MM.1S (cell line): ENCODE data around the gene ASCC2.

ENCODE experiments used
- DNase-seq: peaks from one replicate; pipeline ENCODE4 v3.0.0-alpha.2; 2015
- H2AFZ ChIP-seq: fragments of 300-600 bp; sonication (generic); 2 replicates; pipeline ENCODE4 v1.6.0; 2016; ENCODE audit warnings: antibody characterized with exemption, low read length
- H3F3A ChIP-seq: fragments of 300-600 bp; sonication (generic); 2 replicates; pipeline ENCODE4 v1.6.1; 2016; ENCODE audit warnings: mild to moderate bottlenecking, antibody characterized with exemption, low read length, moderate library complexity, mixed read lengths; ENCODE audit not compliant: insufficient read depth
- H3K27ac ChIP-seq: fragments of 300-600 bp; sonication (generic); 2 replicates; pipeline ENCODE4 v1.5.1; 2016; ENCODE audit warnings: mild to moderate bottlenecking, low read length
- H3K27me3 ChIP-seq: fragments of 300-600 bp; sonication (generic); replicated peaks from 2 replicates; pipeline ENCODE4 v1.6.0; 2016; ENCODE audit warnings: low read length; ENCODE audit not compliant: insufficient read depth
- H3K36me3 ChIP-seq: fragments of 300-600 bp; sonication (generic); replicated peaks from 2 replicates; pipeline ENCODE4 v1.6.1; 2016; ENCODE audit warnings: mild to moderate bottlenecking, low read length, mixed read lengths; ENCODE audit not compliant: insufficient read depth
- H3K4me1 ChIP-seq: fragments of 300-600 bp; sonication (generic); 2 replicates; pipeline ENCODE4 v1.6.1; 2016; ENCODE audit warnings: low read length, mixed read lengths
- H3K4me2 ChIP-seq: fragments of 300-600 bp; sonication (generic); 2 replicates; pipeline ENCODE4 v1.6.0; 2016; ENCODE audit warnings: low read depth, low read length
- H3K4me3 ChIP-seq: fragments of 300-600 bp; sonication (generic); 2 replicates; pipeline ENCODE4 v1.5.1; 2016; ENCODE audit warnings: low read length, mixed read lengths
- H3K79me2 ChIP-seq: fragments of 300-600 bp; sonication (generic); 2 replicates; pipeline ENCODE4 v1.6.1; 2016; ENCODE audit warnings: mixed run types, low read length, mixed read lengths
- H3K9ac ChIP-seq: fragments of 300-600 bp; sonication (generic); 2 replicates; pipeline ENCODE4 v1.6.1; 2016; ENCODE audit warnings: low read length, mixed read lengths
- H3K9me2 ChIP-seq: fragments of 300-600 bp; sonication (generic); replicated peaks from 2 replicates; pipeline ENCODE4 v1.6.1; 2016; ENCODE audit warnings: mild to moderate bottlenecking, low read length, mixed read lengths; ENCODE audit not compliant: insufficient read depth
- H3K9me3 ChIP-seq: fragments of 300-600 bp; sonication (generic); replicated peaks from 2 replicates; pipeline ENCODE4 v1.6.1; 2016; ENCODE audit warnings: mild to moderate bottlenecking, low read length, mixed read lengths; ENCODE audit not compliant: insufficient read depth
- H4K20me1 ChIP-seq: fragments of 300-600 bp; sonication (generic); 2 replicates; pipeline ENCODE4 v1.6.1; 2016; ENCODE audit warnings: mild to moderate bottlenecking, low read length, moderate library complexity, mixed read lengths; ENCODE audit not compliant: insufficient read depth
- CTCF ChIP-seq: fragments of 300-600 bp; sonication (generic); IDR thresholded peaks from 2 replicates; pipeline ENCODE4 v1.5.1; 2016; ENCODE audit warnings: antibody characterized with exemption, low read length, mixed read lengths
- EZH2 ChIP-seq: fragments of 300-600 bp; sonication (generic); optimal IDR thresholded peaks from 2 replicates; pipeline ENCODE3; 2017; ENCODE audit warnings: low read depth, mild to moderate bottlenecking, antibody characterized with exemption, low read length, mixed read lengths
- EZH2phosphoT487 ChIP-seq: fragments of 300-600 bp; sonication (generic); IDR thresholded peaks from 2 replicates; pipeline ENCODE4 v1.6.1; 2018; ENCODE audit warnings: antibody characterized with exemption, low read length

ASCC2 gene

DNA sequence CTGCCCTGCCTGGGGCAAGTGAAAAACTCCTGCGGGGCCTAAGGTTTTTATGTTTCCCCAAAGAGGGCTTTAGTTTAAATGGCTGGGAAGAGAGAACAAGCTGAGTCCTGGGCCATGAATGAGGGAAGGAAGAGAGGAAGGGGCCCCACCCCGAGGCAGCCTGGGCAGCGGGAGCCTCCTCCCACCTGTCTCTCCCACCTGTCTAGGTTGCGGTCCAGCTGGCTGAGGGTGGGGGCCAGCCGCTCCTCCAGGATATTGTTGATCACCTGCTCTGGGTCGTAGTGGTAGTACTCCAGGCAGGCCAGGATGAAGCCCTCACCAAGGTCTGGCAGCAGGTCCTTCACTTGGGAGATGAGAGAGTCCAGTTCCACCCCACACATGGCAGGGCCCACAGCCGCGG is 36.3 kb downstream of the ASCC2 start:
- Histone ChIP-seq H4K20me1 (no peaks in the 10 kb centered on the region), H2AFZ (no peak overlapping the region), H3K9me3 (no peaks in the 10 kb centered on the region), H3K4me3 (no peak overlapping the region), H3K9ac (no peak overlapping the region), H3K4me1 (no peaks in the 10 kb centered on the region), H3K27ac (no peak overlapping the region), H3F3A (no peaks in the 10 kb centered on the region), H3K27me3 (no peaks in the 10 kb centered on the region), H3K79me2 (no peaks in the 10 kb centered on the region), H3K36me3 (peaks cover 3% of the 10 kb centered on the region), H3K4me2 (no peak overlapping the region), H3K9me2 (no peaks in the 10 kb centered on the region)
- DNase-seq, result no peak
- TF ChIP-seq CTCF, result no peak

- TF ChIP-seq CTCF, result no peak
- no peak for TF ChIP-seq EZH2
- TF ChIP-seq EZH2phosphoT487, result no peak
- no peaks in the 10 kb centered on the region; the same call in 1 of the 2 replicates for H3K36me3 ChIP-seq
- H3F3A ChIP-seq, result no peaks in the 10 kb centered on the region
Measured at GRCh38 chr22:29801153-29801552, 36.9 kb downstream of the ASCC2 start.

DNA sequence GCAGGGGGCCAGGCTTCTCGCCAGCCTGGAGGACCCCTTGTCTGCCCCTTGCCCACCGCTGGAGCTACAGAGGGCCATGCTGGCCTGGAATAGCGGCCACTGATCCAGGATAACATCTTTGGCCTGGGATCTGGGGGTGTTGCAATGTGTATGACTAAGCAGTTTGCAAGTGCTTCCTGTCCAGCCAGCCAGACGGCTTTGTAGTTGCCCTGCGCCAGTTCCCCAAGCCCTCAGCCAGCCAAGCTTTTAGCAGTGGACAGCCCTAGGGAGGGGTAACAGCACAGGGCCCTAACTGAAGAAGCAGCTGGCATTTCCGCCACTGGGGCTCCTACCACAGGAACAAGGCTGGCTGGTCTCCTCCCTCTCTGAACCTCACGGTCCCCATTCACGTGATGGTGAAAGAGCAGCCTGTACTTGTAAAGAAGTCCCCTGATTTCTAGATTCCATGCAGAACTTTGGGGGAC is 38.8 kb downstream of the ASCC2 start:
- H3K27ac ChIP-seq, result no peak overlapping the region

More at GRCh38 chr22:29801153-29801552, 36.9 kb downstream of the ASCC2 start:
- Histone ChIP-seq H3K79me2 (no peaks in the 10 kb centered on the region), H3K9me2 (no peaks in the 10 kb centered on the region), H4K20me1 (no peaks in the 10 kb centered on the region), H3K27me3 (no peaks in the 10 kb centered on the region), H3K9me3 (no peaks in the 10 kb centered on the region), H3K4me1 (no peaks in the 10 kb centered on the region), H2AFZ (no peak overlapping the region), H3K4me2 (no peak overlapping the region), H3K4me3 (no peak overlapping the region), H3K27ac (no peak overlapping the region), H3K9ac (no peak overlapping the region)
- no peak for DNase-seq

More for the DNA sequence above, 38.8 kb downstream of the ASCC2 start:
- H3F3A ChIP-seq, result no peaks in the 10 kb centered on the region
- H3K9ac ChIP-seq, result no peak overlapping the region
- DNase-seq, result no peak
- TF ChIP-seq CTCF (no peak), EZH2phosphoT487 (no peak), EZH2 (no peak)
- H3K4me2 ChIP-seq, result no peak overlapping the region
- H2AFZ ChIP-seq, result no peak overlapping the region
- no peaks in the 10 kb centered on the region for H3K9me2 ChIP-seq
- H3K9me3 ChIP-seq, result no peaks in the 10 kb centered on the region
- no peaks in the 10 kb centered on the region for H3K27me3 ChIP-seq
- H4K20me1 ChIP-seq, result no peaks in the 10 kb centered on the region
- H3K79me2 ChIP-seq, result no peaks in the 10 kb centered on the region
- H3K4me3 ChIP-seq, result no peak overlapping the region
- no peaks in the 10 kb centered on the region for H3K4me1 ChIP-seq
- H3K36me3 ChIP-seq, result no peaks in the 10 kb centered on the region; the same call in 1 of the 2 replicates
